Measurements from ENCODE around the gene OPTN.

- no peak for TF ChIP-seq CTCF (IDR thresholded peaks at IDR 0.05)
- TF ChIP-seq POLR2A (IDR thresholded peaks at IDR 0.05), result no peak
These were observed 18.1 kb downstream of the OPTN start for GRCh38 chr10:13117841-13118783.
